Measurements from ENCODE around the gene SYT13. TPM values are rescaled to one million over a fixed set of nuclear protein-coding genes. Genes with fewer than 3 reads are reported as not detected.

Gene SYT13
- total RNA-seq, 1 donor from 2014 or later, result 0.50 TPM

- TF ChIP-seq CTCF (IDR thresholded peaks at IDR 0.05; ENCODE audit: insufficient read depth, low read depth, low read length) (no peak), EZH2 (IDR thresholded peaks at IDR 0.05; ENCODE audit: insufficient read depth, low read length) (no peak)
- DNase-seq (ENCODE audit: low read depth), result no peak
- H3K4me3 Mint-ChIP-seq (ENCODE audit: unreplicated experiment), result no peak overlapping the region
Observed at GRCh38 chr11:45301537-45302246, 15.6 kb upstream of the SYT13 start.

GRCh38 chr11:45300715-45301114 lies 14.6 kb upstream of the SYT13 start:
- H3K36me3 ChIP-seq (ENCODE audit: insufficient read depth, low read length), result no peaks in the 10 kb centered on the region
- no peak overlapping the region for H3K9ac ChIP-seq (ENCODE audit: low read length)
- FAIRE-seq (no peak), DNase-seq (ENCODE audit: low read depth) (no peak)
- H3K4me1 ChIP-seq (ENCODE audit: insufficient read depth, low read length), result no peaks in the 10 kb centered on the region
- H3K9me3 ChIP-seq (ENCODE audit: insufficient read depth, low read depth, low read length), result no peaks in the 10 kb centered on the region
- Mint-ChIP-seq H3K27ac (ENCODE audit: unreplicated experiment) (no peak overlapping the region), H3K4me3 (ENCODE audit: unreplicated experiment) (no peak overlapping the region), H3K27me3 (ENCODE audit: low read depth, unreplicated experiment) (peaks cover 54% of the 10 kb centered on the region), H3K4me1 (ENCODE audit: low read depth, unreplicated experiment) (no peaks in the 10 kb centered on the region), H3K9me3 (ENCODE audit: unreplicated experiment) (peaks cover 3% of the 10 kb centered on the region), H3K36me3 (ENCODE audit: low read depth, unreplicated experiment) (no peaks in the 10 kb centered on the region)
- no peak overlapping the region for H3K27ac ChIP-seq (ENCODE audit: low read depth, low read length)
- no peaks in the 10 kb centered on the region for H3K79me2 ChIP-seq (ENCODE audit: insufficient read depth, low read length)
- H3K4me3 ChIP-seq (ENCODE audit: insufficient read depth, low read depth, low read length), result no peak overlapping the region
- H3K27me3 ChIP-seq (ENCODE audit: insufficient read depth, low read length), result peaks cover 21% of the 10 kb centered on the region
- TF ChIP-seq EZH2 (IDR thresholded peaks at IDR 0.05; ENCODE audit: insufficient read depth, low read length) (no peak), CTCF (IDR thresholded peaks at IDR 0.05; ENCODE audit: insufficient read depth, low read depth, low read length) (no peak)
- no peaks in the 10 kb centered on the region for H4K20me1 ChIP-seq (ENCODE audit: insufficient read depth, low read length)
- no peak overlapping the region for H2AFZ ChIP-seq (ENCODE audit: low read depth, low read length)
- H3K4me2 ChIP-seq (ENCODE audit: low read length), result no peak overlapping the region

More at GRCh38 chr11:45301537-45302246, 15.6 kb upstream of the SYT13 start:
- no peaks in the 10 kb centered on the region for H3K36me3 ChIP-seq (ENCODE audit: insufficient read depth, low read length)
- no peak overlapping the region for H3K4me2 ChIP-seq (ENCODE audit: low read length)
- H3K4me3 ChIP-seq (ENCODE audit: insufficient read depth, low read depth, low read length), result no peak overlapping the region
- H3K9ac ChIP-seq (ENCODE audit: low read length), result no peak overlapping the region
- peaks cover 24% of the 10 kb centered on the region for H3K27me3 ChIP-seq (ENCODE audit: insufficient read depth, low read length)
- no peaks in the 10 kb centered on the region for H3K79me2 ChIP-seq (ENCODE audit: insufficient read depth, low read length)
- H3K27me3 Mint-ChIP-seq (ENCODE audit: low read depth, unreplicated experiment), result peaks cover 59% of the 10 kb centered on the region
- peaks cover 3% of the 10 kb centered on the region for H3K9me3 Mint-ChIP-seq (ENCODE audit: unreplicated experiment)
- H3K4me1 Mint-ChIP-seq (ENCODE audit: low read depth, unreplicated experiment), result no peaks in the 10 kb centered on the region
- no peaks in the 10 kb centered on the region for H3K36me3 Mint-ChIP-seq (ENCODE audit: low read depth, unreplicated experiment)
- H2AFZ ChIP-seq (ENCODE audit: low read depth, low read length), result no peak overlapping the region
- H3K4me1 ChIP-seq (ENCODE audit: insufficient read depth, low read length), result no peaks in the 10 kb centered on the region
- no peak for FAIRE-seq
- no peaks in the 10 kb centered on the region for H4K20me1 ChIP-seq (ENCODE audit: insufficient read depth, low read length)
- no peak overlapping the region for H3K27ac ChIP-seq (ENCODE audit: low read depth, low read length)
- no peak overlapping the region for H3K27ac Mint-ChIP-seq (ENCODE audit: unreplicated experiment)
- no peaks in the 10 kb centered on the region for H3K9me3 ChIP-seq (ENCODE audit: insufficient read depth, low read depth, low read length)

DNA sequence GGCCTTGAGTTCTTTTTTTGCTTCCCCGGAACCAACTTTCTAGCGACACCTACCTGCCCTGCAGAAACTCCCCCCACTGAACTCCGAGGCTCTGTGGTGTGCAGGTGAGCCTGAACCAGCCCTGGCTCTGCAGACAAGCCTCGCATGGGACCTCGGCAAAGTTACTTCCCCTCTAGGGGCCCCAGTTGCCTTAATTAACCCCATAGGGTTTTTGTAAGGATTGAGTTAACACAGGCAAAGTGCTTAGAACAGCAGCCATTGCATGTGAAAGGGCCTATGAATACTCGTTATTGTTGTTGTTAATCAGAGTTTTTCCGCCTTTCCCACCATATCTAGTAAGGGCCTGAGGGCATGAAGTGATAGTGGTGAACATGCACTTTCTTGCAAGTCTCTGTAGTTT lies 12.6 kb upstream of the SYT13 start:
- Mint-ChIP-seq H3K4me3 (ENCODE audit: unreplicated experiment) (no peak overlapping the region), H3K27ac (ENCODE audit: unreplicated experiment) (no peak overlapping the region), H3K9me3 (ENCODE audit: unreplicated experiment) (peaks cover 3% of the 10 kb centered on the region), H3K27me3 (ENCODE audit: low read depth, unreplicated experiment) (peaks cover 51% of the 10 kb centered on the region), H3K36me3 (ENCODE audit: low read depth, unreplicated experiment) (no peaks in the 10 kb centered on the region), H3K4me1 (ENCODE audit: low read depth, unreplicated experiment) (no peaks in the 10 kb centered on the region)
- Histone ChIP-seq H4K20me1 (ENCODE audit: insufficient read depth, low read length) (no peaks in the 10 kb centered on the region), H3K9me3 (ENCODE audit: insufficient read depth, low read depth, low read length) (no peaks in the 10 kb centered on the region), H2AFZ (ENCODE audit: low read depth, low read length) (no peak overlapping the region), H3K4me1 (ENCODE audit: insufficient read depth, low read length) (no peaks in the 10 kb centered on the region), H3K27me3 (ENCODE audit: insufficient read depth, low read length) (peaks cover 16% of the 10 kb centered on the region), H3K27ac (ENCODE audit: low read depth, low read length) (no peak overlapping the region), H3K4me3 (ENCODE audit: insufficient read depth, low read depth, low read length) (no peak overlapping the region), H3K4me2 (ENCODE audit: low read length) (no peak overlapping the region), H3K9ac (ENCODE audit: low read length) (no peak overlapping the region), H3K36me3 (ENCODE audit: insufficient read depth, low read length) (no peaks in the 10 kb centered on the region), H3K79me2 (ENCODE audit: insufficient read depth, low read length) (no peaks in the 10 kb centered on the region)
- DNase-seq (ENCODE audit: low read depth) (no peak), FAIRE-seq (no peak)
- TF ChIP-seq CTCF (IDR thresholded peaks at IDR 0.05; ENCODE audit: insufficient read depth, low read depth, low read length) (no peak), EZH2 (IDR thresholded peaks at IDR 0.05; ENCODE audit: insufficient read depth, low read length) (no peak)

Data from astrocyte (in vitro differentiated cells and primary cell).